DOHH2 (cell line): ENCODE results near the gene SV2C.

ENCODE experiments used
- EZH2phosphoT487 ChIP-seq: fragments of 200-600 bp; sonication (generic); IDR thresholded peaks from 2 replicates; pipeline ENCODE4 v1.6.1; 2017; ENCODE audit warnings: borderline replicate concordance, mild to moderate bottlenecking, antibody characterized with exemption, low read length, moderate library complexity, mixed read lengths
- TF ChIP-seq, protein P1 (sequence below): fragments of 200-600 bp; sonication (generic); IDR thresholded peaks from one replicate; pipeline ENCODE4 v1.5.1; 2014; ENCODE audit warnings: antibody characterized with exemption, mild to moderate bottlenecking, low read depth, low read length; ENCODE audit not compliant: poor library complexity, severe bottlenecking

DNA sequence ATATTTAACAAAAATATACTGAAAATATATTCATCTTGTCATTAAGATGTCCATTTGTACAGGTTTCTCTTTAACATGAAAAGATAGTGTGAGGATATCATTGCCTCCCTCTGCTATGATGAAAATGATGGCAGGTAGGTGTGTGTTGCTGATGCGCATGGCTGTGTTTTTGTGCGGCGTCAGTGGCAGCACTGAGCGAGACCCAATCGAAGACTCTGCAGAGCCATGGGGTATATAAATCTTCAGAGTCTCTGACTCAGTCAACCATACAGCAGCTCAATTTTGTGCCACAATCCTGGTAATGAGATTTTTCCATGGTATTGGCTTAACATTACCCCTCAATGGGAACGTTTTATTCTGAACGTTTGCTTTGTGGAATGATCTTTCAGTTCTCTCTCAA is 166.4 kb downstream of the SV2C start:
- TF ChIP-seq, protein P1, sequence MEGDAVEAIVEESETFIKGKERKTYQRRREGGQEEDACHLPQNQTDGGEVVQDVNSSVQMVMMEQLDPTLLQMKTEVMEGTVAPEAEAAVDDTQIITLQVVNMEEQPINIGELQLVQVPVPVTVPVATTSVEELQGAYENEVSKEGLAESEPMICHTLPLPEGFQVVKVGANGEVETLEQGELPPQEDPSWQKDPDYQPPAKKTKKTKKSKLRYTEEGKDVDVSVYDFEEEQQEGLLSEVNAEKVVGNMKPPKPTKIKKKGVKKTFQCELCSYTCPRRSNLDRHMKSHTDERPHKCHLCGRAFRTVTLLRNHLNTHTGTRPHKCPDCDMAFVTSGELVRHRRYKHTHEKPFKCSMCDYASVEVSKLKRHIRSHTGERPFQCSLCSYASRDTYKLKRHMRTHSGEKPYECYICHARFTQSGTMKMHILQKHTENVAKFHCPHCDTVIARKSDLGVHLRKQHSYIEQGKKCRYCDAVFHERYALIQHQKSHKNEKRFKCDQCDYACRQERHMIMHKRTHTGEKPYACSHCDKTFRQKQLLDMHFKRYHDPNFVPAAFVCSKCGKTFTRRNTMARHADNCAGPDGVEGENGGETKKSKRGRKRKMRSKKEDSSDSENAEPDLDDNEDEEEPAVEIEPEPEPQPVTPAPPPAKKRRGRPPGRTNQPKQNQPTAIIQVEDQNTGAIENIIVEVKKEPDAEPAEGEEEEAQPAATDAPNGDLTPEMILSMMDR, result no peak
- TF ChIP-seq EZH2phosphoT487, result no peak
